K562 (cell line): ENCODE results near the gene FBXW2. TPM values are rescaled to one million over a fixed set of nuclear protein-coding genes. Genes with fewer than 3 reads are reported as not detected.

Source experiments
- ATAC-seq: fragments of 200-7000 bp; cut with Tn5 transposase; 3 replicates; pipeline ENCODE4 v1.9.1; 2020; ENCODE audit warnings: moderate library complexity
- BruUV-seq: library from RNA; stranded (reverse); fragments of 400-500 nt; replicated peaks from 2 replicates; lab custom pipeline; 2021; lab: Mats Ljungman, UMichigan
- CTCF ChIA-PET: fragments of 300-600 bp; formaldehyde crosslinking; extraction: SDS; loops from one replicate; lab custom pipeline; 2021; ENCODE audit warnings: low intra/inter-chr PET ratio; lab: Yijun Ruan, JAX
- POLR2A ChIA-PET: fragments of 300-600, 350-650 bp; sonication (Branson Sonifier 250); formaldehyde crosslinking; extraction: SDS; loops from one replicate; lab custom pipeline; 2021; ENCODE audit warnings: antibody characterized with exemption, inconsistent platforms; lab: Yijun Ruan, JAX
- DNase-seq, 4 experiments: peaks; one replicate each; pipeline versions ENCODE4 v3.0.0 to v3.0.0-alpha.2; 2011 to 2018; ENCODE audit warnings: low spot score in 3 of 4, mixed read lengths in 3 of 4; ENCODE audit errors: extremely low read depth in 1 of 4
- FAIRE-seq: peaks from 2 replicates; lab custom pipeline; 2011; peaks lifted over from hg19 to GRCh38; lab: Jason Lieb, UNC
- H2AFZ ChIP-seq: 2 replicates; pipeline ENCODE4 v1.6.0; 2011; ENCODE audit warnings: low read depth, low read length, control low read depth, inconsistent platforms
- H3K27ac ChIP-seq: fragments of 200-600 bp; 3 replicates; pipeline ENCODE4 v1.8.0; 2011; ENCODE audit warnings: low read depth, mild to moderate bottlenecking, control low read depth, inconsistent platforms, low read length, moderate library complexity, mixed read lengths; ENCODE audit errors: extremely low read depth
- H3K27me3 ChIP-seq, 2 experiments: fragments of 300-600 bp in 1 of 2; 2 replicates in 1 of 2; 3 replicates in 1 of 2; pipeline versions ENCODE4 v1.6.0 to v1.8.0; 2011; ENCODE audit warnings: inconsistent platforms in 2 of 2, low read length in 2 of 2, mild to moderate bottlenecking in 1 of 2, mixed read lengths in 1 of 2, moderate library complexity in 1 of 2; ENCODE audit not compliant: control insufficient read depth in 2 of 2, insufficient read depth in 2 of 2
- H3K36me3 ChIP-seq: fragments of 300-600 bp; 3 replicates; pipeline ENCODE4 v1.8.0; 2011; ENCODE audit warnings: mild to moderate bottlenecking, low read length, inconsistent platforms; ENCODE audit not compliant: control insufficient read depth, insufficient read depth
- H3K4me1 ChIP-seq, 2 experiments: fragments of 200-600 bp in 1 of 2; replicated peaks in 1 of 2; 2 replicates in 1 of 2; 3 replicates in 1 of 2; pipeline versions ENCODE4 v1.5.1 to v1.8.0; 2011; ENCODE audit warnings: inconsistent platforms in 2 of 2, low read length in 2 of 2, mild to moderate bottlenecking in 1 of 2, mixed read lengths in 1 of 2, moderate library complexity in 1 of 2; ENCODE audit not compliant: control insufficient read depth in 2 of 2, insufficient read depth in 2 of 2
- H3K4me2 ChIP-seq: 2 replicates; pipeline ENCODE4 v1.6.1; 2011; ENCODE audit warnings: low read length, control low read depth, inconsistent platforms, mixed read lengths; ENCODE audit not compliant: insufficient read depth
- H3K4me3 ChIP-seq: fragments of 200-600 bp; sonication (generic), shearing (Covaris generic); 2 replicates; pipeline ENCODE4 v1.5.1; 2016; ENCODE audit warnings: control low read depth, inconsistent platforms
- H3K79me2 ChIP-seq: fragments of 200-600 bp; 3 replicates; pipeline ENCODE4 v1.8.0; 2011; ENCODE audit warnings: low read length, inconsistent platforms; ENCODE audit not compliant: control insufficient read depth, insufficient read depth
- H3K9ac ChIP-seq, 2 experiments: 2 replicates each; pipeline versions ENCODE4 v1.6.0 to v1.6.1; 2011; ENCODE audit warnings: low read depth in 2 of 2, low read length in 2 of 2, control low read depth in 1 of 2, inconsistent platforms in 1 of 2, mild to moderate bottlenecking in 1 of 2, mixed read lengths in 1 of 2; ENCODE audit not compliant: insufficient read depth in 1 of 2
- H3K9me1 ChIP-seq: one replicate; pipeline ENCODE4 v1.6.0; 2011; ENCODE audit warnings: inconsistent platforms, mild to moderate bottlenecking, low read length, moderate library complexity; ENCODE audit not compliant: control insufficient read depth, insufficient read depth
- H3K9me3 ChIP-seq: replicated peaks from 2 replicates; pipeline ENCODE4 v1.5.1; 2011; ENCODE audit warnings: low read depth, low read length, inconsistent platforms; ENCODE audit not compliant: control insufficient read depth, insufficient read depth
- H4K20me1 ChIP-seq: replicated peaks from 2 replicates; pipeline ENCODE4 v1.6.1; 2011; ENCODE audit warnings: low read length, inconsistent platforms, mixed read lengths; ENCODE audit not compliant: control insufficient read depth, insufficient read depth
- HNRNPUL1 ChIP-seq: fragments of 200-400 bp; formaldehyde crosslinking; IDR thresholded peaks from 2 replicates; pipeline ENCODE4 v1.6.1; 2017; ENCODE audit warnings: low read length
- WGBS: fragments of 100-300 bp; shearing (Covaris generic); methylation state at CpG from one replicate; pipeline ENCODE4 v1.1.6; 2016; ENCODE audit warnings: low coverage, mixed read lengths; ENCODE audit not compliant: insufficient coverage; ENCODE audit errors: missing lambda C conversion rate; 5-methylcytosine and 5-hydroxymethylcytosine counted together
- in situ Hi-C: fragments of 300-500 bp; cut with MboI; formaldehyde crosslinking; loops from 4 replicates; pipeline ENCODE4 v1.15.0; 2018; ENCODE audit warnings: inconsistent platforms, mixed read lengths
- intact Hi-C: fragments of 100-400 bp; cut with micrococcal nuclease; formaldehyde crosslinking; loops from 2 replicates; pipeline ENCODE4 v1.14.2; 2022
- polyA plus RNA-seq, 8 experiments: library from polyadenylated mRNA; depleted of rRNA in 4 of 8; stranded (reverse) in 5 of 8; unstranded in 3 of 8; fragments of >200 nt; fragmentation: Nextera tagmentation in 2 of 8; fragmentation: Illumina TruSeq in 1 of 8; extraction: Ambion mirVana in 2 of 8; extraction: Trizol in 1 of 8; gene quantifications; 2 replicates each; pipeline versions ENCODE4 v1.2.1 to v1.2.3, GENCODE V29; 2011 to 2014; ENCODE audit warnings: inconsistent platforms in 1 of 8, missing spikeins in 1 of 8
- total RNA-seq, 7 experiments: library from RNA; depleted of rRNA in 6 of 7; stranded (reverse); fragments of >200 nt in 6 of 7; fragmentation: Illumina TruSeq in 2 of 7; extraction: Trizol in 2 of 7; gene quantifications; 2 replicates each; pipeline versions ENCODE4 v1.2.1 to v1.2.3, GENCODE V29; 2011 to 2021; ENCODE audit warnings: low replicate concordance in 1 of 7
- TF ChIP-seq, protein P1 (sequence below): fragments of 250-450 bp; sonication (Bioruptor Pico); IDR thresholded peaks from 2 replicates; pipeline ENCODE4 v1.4.0; 2020

FBXW2 gene
- total and polyA plus RNA-seq, 9 of the 15 experiments (the other 6 are each of a cell fraction or from before 2014, with no cell fraction given), result 2.5 to 57.8 (median 28.1) TPM

DNA sequence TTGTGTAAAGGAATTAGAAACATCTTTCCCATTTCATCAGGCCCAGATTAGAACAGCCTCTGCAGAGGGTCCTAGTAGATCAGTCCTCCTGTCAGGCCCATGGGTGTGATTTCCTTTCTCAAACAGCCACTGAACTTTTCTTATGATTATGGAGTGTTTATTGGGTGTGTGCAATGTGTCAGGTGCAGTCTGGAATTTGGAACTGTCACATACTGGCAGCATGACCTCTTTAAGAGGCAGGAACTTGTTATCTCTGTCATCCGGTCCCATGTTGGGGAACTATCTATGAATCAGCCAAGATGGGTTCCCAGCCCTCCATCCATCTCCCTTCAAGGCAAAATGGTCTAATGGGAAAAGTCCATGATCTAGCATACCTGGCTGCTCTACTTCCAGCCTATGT, 67.3 kb downstream of the FBXW2 start:
- no TSS peak for BruUV-seq
- no peak overlapping the region for H3K9ac ChIP-seq
- H3K36me3 ChIP-seq, result no peaks in the 10 kb centered on the region
- intact Hi-C loops (no loop called here), in situ Hi-C loops (no loop called here)
- no peaks in the 10 kb centered on the region for H3K27me3 ChIP-seq
- H3K79me2 ChIP-seq, result no peaks in the 10 kb centered on the region
- TF ChIP-seq, protein P1, sequence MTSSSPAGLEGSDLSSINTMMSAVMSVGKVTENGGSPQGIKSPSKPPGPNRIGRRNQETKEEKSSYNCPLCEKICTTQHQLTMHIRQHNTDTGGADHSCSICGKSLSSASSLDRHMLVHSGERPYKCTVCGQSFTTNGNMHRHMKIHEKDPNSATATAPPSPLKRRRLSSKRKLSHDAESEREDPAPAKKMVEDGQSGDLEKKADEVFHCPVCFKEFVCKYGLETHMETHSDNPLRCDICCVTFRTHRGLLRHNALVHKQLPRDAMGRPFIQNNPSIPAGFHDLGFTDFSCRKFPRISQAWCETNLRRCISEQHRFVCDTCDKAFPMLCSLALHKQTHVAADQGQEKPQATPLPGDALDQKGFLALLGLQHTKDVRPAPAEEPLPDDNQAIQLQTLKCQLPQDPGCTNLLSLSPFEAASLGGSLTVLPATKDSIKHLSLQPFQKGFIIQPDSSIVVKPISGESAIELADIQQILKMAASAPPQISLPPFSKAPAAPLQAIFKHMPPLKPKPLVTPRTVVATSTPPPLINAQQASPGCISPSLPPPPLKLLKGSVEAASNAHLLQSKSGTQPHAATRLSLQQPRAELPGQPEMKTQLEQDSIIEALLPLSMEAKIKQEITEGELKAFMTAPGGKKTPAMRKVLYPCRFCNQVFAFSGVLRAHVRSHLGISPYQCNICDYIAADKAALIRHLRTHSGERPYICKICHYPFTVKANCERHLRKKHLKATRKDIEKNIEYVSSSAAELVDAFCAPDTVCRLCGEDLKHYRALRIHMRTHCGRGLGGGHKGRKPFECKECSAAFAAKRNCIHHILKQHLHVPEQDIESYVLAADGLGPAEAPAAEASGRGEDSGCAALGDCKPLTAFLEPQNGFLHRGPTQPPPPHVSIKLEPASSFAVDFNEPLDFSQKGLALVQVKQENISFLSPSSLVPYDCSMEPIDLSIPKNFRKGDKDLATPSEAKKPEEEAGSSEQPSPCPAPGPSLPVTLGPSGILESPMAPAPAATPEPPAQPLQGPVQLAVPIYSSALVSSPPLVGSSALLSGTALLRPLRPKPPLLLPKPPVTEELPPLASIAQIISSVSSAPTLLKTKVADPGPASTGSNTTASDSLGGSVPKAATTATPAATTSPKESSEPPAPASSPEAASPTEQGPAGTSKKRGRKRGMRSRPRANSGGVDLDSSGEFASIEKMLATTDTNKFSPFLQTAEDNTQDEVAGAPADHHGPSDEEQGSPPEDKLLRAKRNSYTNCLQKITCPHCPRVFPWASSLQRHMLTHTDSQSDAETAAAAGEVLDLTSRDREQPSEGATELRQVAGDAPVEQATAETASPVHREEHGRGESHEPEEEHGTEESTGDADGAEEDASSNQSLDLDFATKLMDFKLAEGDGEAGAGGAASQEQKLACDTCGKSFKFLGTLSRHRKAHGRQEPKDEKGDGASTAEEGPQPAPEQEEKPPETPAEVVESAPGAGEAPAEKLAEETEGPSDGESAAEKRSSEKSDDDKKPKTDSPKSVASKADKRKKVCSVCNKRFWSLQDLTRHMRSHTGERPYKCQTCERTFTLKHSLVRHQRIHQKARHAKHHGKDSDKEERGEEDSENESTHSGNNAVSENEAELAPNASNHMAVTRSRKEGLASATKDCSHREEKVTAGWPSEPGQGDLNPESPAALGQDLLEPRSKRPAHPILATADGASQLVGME (CRISPR knock-in tag), result 0 out of 2 replicates have a peak, but pooled peaks have one; percentile 51
- no peak for TF ChIP-seq HNRNPUL1
- ATAC-seq (no peak), DNase-seq (no peak), FAIRE-seq (no peak)
- no peaks in the 10 kb centered on the region for H3K9me3 ChIP-seq
- CTCF ChIA-PET, result no interaction called here
- H3K4me3 ChIP-seq, result no peak overlapping the region
- no peak overlapping the region for H3K4me2 ChIP-seq
- H4K20me1 ChIP-seq, result no peaks in the 10 kb centered on the region; the same call in 1 of the 2 replicates
- peaks cover 0 to 7% of the 10 kb centered on the region in 2 experiments; a peak in 4 of 5 replicates for H3K4me1 ChIP-seq
- POLR2A ChIA-PET, result no interaction called here
- WGBS, result 13% methylated on average over 1 of the region's 1 CpG
- no peak overlapping the region for H2AFZ ChIP-seq
- no peak overlapping the region for H3K27ac ChIP-seq
- no peaks in the 10 kb centered on the region for H3K9me1 ChIP-seq
